ENCODE data around the gene ZMYM5. TPM values are rescaled to one million over a fixed set of nuclear protein-coding genes. Genes with fewer than 3 reads are reported as not detected.

Gene ZMYM5
- total and polyA plus RNA-seq, 2 donors from 2014 or later = 4.8 to 15.2 TPM

GRCh38 chr13:19845758-19846157 is 17.7 kb downstream of the ZMYM5 start:
- Histone ChIP-seq H3K27ac (ENCODE audit: low read depth in 2 of 2, low read length in 2 of 2) (no peak overlapping the region), H3K36me3 (ENCODE audit: control insufficient read depth in 2 of 3, insufficient read depth in 3 of 3, low read length in 3 of 3) (peaks cover 0 to 4% (median 0%) of the 10 kb centered on the region in 3 donors)

GRCh38 chr13:19838865-19839275 is 24.6 kb downstream of the ZMYM5 start:
- no peak for DNase-seq
- H3K4me1 ChIP-seq (ENCODE audit: control insufficient read depth in 2 of 3, insufficient read depth in 2 of 3, low read depth in 1 of 3, low read length in 3 of 3) = no peaks in the 10 kb centered on the region
- H3K9me3 ChIP-seq (ENCODE audit: control insufficient read depth in 2 of 3, insufficient read depth in 1 of 3, low read length in 3 of 3) = no peaks in the 10 kb centered on the region
- H3K36me3 ChIP-seq (ENCODE audit: control insufficient read depth in 2 of 3, insufficient read depth in 3 of 3, low read length in 3 of 3) = peaks cover 0 to 9% (median 2%) of the 10 kb centered on the region in 3 donors
- H3K27me3 ChIP-seq (ENCODE audit: control insufficient read depth, insufficient read depth, low read length) = no peaks in the 10 kb centered on the region
- no peak for TF ChIP-seq CTCF (IDR thresholded peaks at IDR 0.05; ENCODE audit: borderline replicate concordance, extremely low read depth, insufficient read depth)
- H3K9ac ChIP-seq (ENCODE audit: low read length in 3 of 3) = no peak overlapping the region
- H3K27ac ChIP-seq (ENCODE audit: low read depth in 2 of 2, low read length in 2 of 2) = no peak overlapping the region
- no peak overlapping the region for H3K4me3 ChIP-seq (ENCODE audit: low read length in 3 of 3)
- intact Hi-C loops (cut with DNase I) = no loop called here
- FAIRE-seq = no peak

More at GRCh38 chr13:19845758-19846157, 17.7 kb downstream of the ZMYM5 start:
- Histone ChIP-seq H3K4me1 (ENCODE audit: control insufficient read depth in 2 of 3, insufficient read depth in 2 of 3, low read depth in 1 of 3, low read length in 3 of 3) (peaks cover 0 to 4% (median 0%) of the 10 kb centered on the region in 3 donors), H3K9me3 (ENCODE audit: control insufficient read depth in 2 of 3, insufficient read depth in 1 of 3, low read length in 3 of 3) (no peaks in the 10 kb centered on the region), H3K9ac (ENCODE audit: low read length in 3 of 3) (no peak overlapping the region), H3K27me3 (ENCODE audit: control insufficient read depth, insufficient read depth, low read length) (no peaks in the 10 kb centered on the region), H3K4me3 (ENCODE audit: low read length in 3 of 3) (no peak overlapping the region)
- intact Hi-C loops (cut with DNase I) = no loop called here
- TF ChIP-seq CTCF (IDR thresholded peaks at IDR 0.05; ENCODE audit: borderline replicate concordance, extremely low read depth, insufficient read depth) = no peak
- DNase-seq = no peak
- FAIRE-seq = no peak

GRCh38 chr13:19836472-19836871 is 27.0 kb downstream of the ZMYM5 start:
- DNase-seq (no peak), FAIRE-seq (no peak)
- Histone ChIP-seq H3K9ac (ENCODE audit: low read length in 3 of 3) (no peak overlapping the region), H3K4me1 (ENCODE audit: control insufficient read depth in 2 of 3, insufficient read depth in 2 of 3, low read depth in 1 of 3, low read length in 3 of 3) (no peaks in the 10 kb centered on the region), H3K4me3 (ENCODE audit: low read length in 3 of 3) (no peak overlapping the region), H3K27ac (ENCODE audit: low read depth in 2 of 2, low read length in 2 of 2) (no peak overlapping the region), H3K9me3 (ENCODE audit: control insufficient read depth in 2 of 3, insufficient read depth in 1 of 3, low read length in 3 of 3) (no peaks in the 10 kb centered on the region), H3K36me3 (ENCODE audit: control insufficient read depth in 2 of 3, insufficient read depth in 3 of 3, low read length in 3 of 3) (peaks cover 0 to 9% (median 2%) of the 10 kb centered on the region in 3 donors), H3K27me3 (ENCODE audit: control insufficient read depth, insufficient read depth, low read length) (no peaks in the 10 kb centered on the region)
- TF ChIP-seq CTCF (IDR thresholded peaks at IDR 0.05; ENCODE audit: borderline replicate concordance, extremely low read depth, insufficient read depth) = no peak
- intact Hi-C loops (cut with DNase I) = no loop called here

GRCh38 chr13:19834704-19835103 is 28.7 kb downstream of the ZMYM5 start:
- Histone ChIP-seq H3K4me3 (ENCODE audit: low read length in 3 of 3) (no peak overlapping the region), H3K27ac (ENCODE audit: low read depth in 2 of 2, low read length in 2 of 2) (no peak overlapping the region), H3K4me1 (ENCODE audit: control insufficient read depth in 2 of 3, insufficient read depth in 2 of 3, low read depth in 1 of 3, low read length in 3 of 3) (no peaks in the 10 kb centered on the region), H3K36me3 (ENCODE audit: control insufficient read depth in 2 of 3, insufficient read depth in 3 of 3, low read length in 3 of 3) (peaks cover 0 to 9% (median 5%) of the 10 kb centered on the region in 3 donors), H3K27me3 (ENCODE audit: control insufficient read depth, insufficient read depth, low read length) (no peaks in the 10 kb centered on the region), H3K9me3 (ENCODE audit: control insufficient read depth in 2 of 3, insufficient read depth in 1 of 3, low read length in 3 of 3) (no peaks in the 10 kb centered on the region), H3K9ac (ENCODE audit: low read length in 3 of 3) (no peak overlapping the region)
- TF ChIP-seq CTCF (IDR thresholded peaks at IDR 0.05; ENCODE audit: borderline replicate concordance, extremely low read depth, insufficient read depth) = no peak
- no peak for FAIRE-seq
- intact Hi-C loops (cut with DNase I) = no loop called here
- DNase-seq = no peak

Data from kidney (tissue), 14 donors.